NT2/D1 (cell line): ENCODE results near the gene PLCH1.

Experiments used
- YY1 ChIP-seq: IDR thresholded peaks from 2 replicates; pipeline ENCODE4 v1.6.1; 2011; ENCODE audit not compliant: insufficient read length, insufficient read depth
- ZNF274 ChIP-seq: IDR thresholded peaks from 2 replicates; pipeline ENCODE4 v1.6.1; 2011; ENCODE audit warnings: mild to moderate bottlenecking, low read depth, low read length

GRCh38 chr3:155646669-155647068 lies 98.2 kb downstream of the PLCH1 start:
- TF ChIP-seq YY1 (no peak), ZNF274 (no peak)
